ENCODE measurements around the gene PIGK. TPM values are rescaled to one million over a fixed set of nuclear protein-coding genes. Genes with fewer than 3 reads are reported as not detected.
A peak's percentile ranks its signal among the peaks of the same experiment; 100 is the strongest.

Gene PIGK
- total RNA-seq, 1 donor from 2014 or later, result 24.3 TPM

DNA sequence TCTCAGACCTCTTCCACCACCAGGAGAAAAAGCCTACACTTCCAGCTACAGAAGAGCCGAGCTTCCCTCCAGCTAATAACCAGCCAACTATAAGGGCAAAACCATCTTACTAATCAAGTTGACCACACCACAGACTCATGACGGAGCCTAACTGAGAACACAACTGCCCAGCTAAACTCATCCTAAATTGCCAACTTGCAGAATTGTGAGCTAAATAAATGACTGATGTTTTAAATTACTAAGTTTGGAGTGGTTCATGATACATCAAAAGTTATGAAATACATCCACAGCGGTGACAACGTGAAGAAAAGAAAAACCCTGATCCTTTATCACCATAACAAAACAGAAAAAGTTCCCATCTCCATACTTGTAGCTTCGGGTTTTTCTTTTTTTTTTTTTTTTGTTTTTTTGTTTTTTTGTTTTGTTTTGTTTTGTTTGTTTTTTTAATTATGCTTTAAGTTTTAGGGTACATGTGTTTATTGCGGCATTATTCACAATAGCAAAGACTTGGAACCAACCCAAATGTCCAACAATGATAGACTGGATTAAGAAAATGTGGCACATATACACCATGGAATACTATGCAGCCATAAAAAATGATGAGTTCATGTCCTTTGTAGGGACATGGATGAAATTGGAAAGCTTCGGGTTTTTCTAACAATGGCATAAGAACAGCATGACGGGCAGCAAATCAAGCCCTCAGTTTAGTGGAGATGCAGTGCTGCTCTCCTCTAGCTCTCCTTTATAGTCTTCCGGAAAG is 122.6 kb downstream of the PIGK start:
- DNase-seq (ENCODE audit: low read depth in 2 of 2), result no peak

DNA sequence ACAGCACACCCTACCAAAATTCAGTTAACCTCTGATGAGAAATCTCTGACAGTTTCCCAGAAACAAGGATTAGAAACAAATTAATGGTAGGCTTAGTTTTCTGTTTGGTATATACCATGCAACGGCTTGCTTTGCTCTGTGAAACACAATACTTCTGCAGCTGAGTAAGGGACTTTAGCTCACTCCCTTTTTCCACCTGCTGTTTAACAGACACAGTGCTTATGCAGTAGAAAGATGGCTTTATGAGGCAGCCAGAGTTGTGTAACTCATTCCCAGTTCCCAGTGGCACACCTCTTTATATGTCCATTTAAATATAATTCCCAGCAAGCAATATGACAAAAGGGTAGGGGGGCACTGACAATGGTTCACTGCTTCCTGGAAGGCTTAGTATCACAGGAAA is 124.0 kb downstream of the PIGK start:
- no peak for DNase-seq (ENCODE audit: low read depth in 2 of 2)

DNA sequence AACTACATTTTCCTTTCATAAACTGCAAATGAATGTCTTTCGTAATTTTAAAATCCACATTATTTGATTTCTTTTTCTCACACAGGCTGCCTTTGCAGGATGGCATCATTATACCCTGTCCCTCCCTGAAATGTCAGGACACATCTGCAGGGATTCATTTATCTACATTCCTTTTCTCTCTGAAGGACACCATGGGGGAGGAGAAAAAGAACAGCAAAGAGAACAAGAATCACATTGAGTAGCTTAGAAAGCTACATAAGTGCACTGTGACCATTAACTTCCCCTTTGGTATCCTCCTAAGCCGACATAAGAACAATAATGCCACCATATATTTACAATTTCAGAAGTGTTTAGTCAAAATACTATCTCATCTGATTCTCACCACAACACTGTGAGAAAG is 129.5 kb downstream of the PIGK start:
- no peak for DNase-seq (ENCODE audit: low read depth in 2 of 2)

DNA sequence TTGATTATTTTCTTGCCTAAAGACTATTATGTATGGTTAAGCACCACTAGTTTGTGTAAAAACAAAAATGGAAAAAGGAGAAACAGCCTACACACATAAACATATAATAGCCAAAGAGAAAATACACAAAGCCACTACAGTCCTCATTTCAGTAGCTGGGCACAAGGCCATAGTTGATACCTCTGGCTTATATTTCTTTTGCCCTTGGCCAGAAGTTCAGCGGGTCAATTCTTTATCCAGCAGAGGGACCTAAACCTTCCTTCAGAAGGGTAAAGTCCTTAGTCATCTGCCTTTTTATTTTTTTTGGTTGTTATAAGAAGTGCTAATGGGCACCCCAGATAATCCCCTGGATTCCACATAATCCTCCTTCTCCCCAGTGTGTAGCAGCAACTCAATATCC is 134.1 kb downstream of the PIGK start:
- no peak for DNase-seq (ENCODE audit: low read depth in 2 of 2)

DNA sequence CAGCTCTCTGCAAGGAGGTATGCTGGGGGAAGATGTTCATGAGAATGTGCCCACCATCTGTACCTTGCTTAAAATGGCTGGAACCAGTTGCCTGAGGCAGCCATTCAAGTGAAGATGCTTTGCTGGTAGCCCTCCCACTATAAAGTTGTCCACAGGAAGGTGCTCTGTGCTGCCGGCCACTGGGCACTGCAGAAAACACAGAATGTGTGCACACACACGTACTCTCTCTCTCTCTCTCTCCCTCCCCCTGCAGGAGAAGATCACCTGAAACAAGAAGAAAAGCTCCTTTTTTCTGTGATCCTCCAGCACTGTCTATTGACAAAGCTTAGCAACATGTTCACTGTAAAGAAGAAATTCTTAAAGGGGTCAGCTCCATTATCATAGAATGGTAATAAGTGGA is 134.8 kb downstream of the PIGK start:
- no peak for DNase-seq (ENCODE audit: low read depth in 2 of 2)

DNA sequence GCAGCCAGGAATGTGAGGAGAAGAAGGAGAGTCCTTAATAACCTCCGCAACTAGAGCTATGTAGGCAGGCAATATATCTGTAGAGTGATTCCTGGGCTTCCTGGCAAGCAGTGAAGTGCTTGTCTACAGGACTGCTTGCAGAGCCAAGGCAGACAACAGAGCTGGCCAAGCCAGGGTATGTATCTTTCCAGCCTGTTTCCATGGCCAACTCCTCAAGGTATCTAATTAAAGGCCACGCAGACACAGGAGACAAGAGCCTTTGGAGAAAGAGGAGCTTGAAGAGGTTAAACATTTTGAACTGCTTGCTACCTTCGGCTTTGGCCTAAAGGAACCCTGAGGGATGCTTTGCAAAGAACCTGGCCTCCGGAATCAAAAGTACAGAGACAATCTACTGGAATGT is 137.4 kb downstream of the PIGK start:
- DNase-seq (ENCODE audit: low read depth in 2 of 2), result no peak

DNA sequence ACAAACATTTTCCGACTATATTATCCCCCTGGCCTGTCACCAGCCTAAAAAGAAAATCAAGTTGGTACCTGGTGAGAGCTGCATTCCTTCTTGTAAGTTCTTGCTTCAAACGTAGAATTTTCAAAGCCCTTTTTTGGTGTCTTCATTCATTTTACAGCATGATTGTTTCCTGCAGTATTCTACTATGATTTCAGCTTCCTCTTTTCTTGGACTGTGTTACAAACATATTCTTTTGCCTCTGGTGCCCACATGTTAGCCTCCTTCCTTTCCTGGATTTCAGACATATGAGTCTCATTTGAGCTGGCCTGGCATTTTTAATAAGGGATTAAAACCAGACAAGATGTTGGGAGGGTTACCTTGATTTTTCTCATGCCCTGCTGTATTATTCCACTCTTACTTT is 142.5 kb downstream of the PIGK start:
- DNase-seq (ENCODE audit: low read depth in 2 of 2), result no peak

DNA sequence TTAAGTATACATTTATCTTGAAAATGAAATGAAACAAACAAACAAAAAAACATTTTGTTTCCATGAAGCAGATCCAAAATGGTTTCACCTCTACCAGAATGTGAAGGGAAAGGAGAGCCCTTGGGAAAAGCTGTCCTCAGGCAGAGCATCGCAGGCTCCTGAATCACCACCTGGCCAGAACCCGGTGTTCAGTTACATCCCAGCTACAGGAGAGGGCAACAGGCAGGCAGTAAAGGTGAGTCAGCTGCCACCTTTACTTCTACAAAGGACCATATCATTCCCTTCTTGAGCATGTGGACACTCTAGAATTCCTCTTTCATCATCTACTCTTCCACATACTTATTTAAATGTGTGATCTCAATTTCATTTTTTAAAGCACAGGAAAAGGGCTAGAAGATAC is 151.2 kb downstream of the PIGK start:
- no peak for DNase-seq (ENCODE audit: low read depth in 2 of 2)

DNA sequence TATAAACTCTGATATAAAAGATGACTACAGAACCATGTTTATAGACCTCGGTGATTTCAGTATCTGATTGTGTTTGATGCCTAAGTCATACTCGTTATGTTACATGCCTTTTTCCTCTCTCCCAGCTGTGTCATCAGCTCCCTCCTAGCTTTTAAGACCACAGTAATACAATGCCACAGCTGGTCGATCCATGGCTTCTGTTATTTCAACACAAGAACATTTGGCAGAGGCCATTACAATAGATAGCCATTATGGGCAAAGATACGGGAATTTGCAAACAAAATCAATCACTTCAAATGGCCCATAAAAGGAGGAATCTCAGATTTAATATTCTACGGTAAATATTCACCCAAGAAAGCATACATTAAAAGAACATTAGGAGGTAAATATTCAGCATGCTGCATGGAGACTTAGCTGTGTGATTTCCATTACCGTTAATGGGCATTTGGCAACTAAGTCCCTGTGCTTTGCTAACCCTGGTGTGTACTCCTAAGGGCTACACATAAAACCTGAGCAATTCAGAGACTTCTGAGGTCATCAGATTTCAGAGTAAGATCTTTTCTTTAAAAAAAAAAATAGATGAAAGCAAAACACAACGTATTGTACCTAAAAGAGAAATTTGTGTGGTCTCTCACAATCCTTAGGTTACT is 153.4 kb downstream of the PIGK start:
- DNase-seq (ENCODE audit: low read depth in 2 of 2), result no peak

DNA sequence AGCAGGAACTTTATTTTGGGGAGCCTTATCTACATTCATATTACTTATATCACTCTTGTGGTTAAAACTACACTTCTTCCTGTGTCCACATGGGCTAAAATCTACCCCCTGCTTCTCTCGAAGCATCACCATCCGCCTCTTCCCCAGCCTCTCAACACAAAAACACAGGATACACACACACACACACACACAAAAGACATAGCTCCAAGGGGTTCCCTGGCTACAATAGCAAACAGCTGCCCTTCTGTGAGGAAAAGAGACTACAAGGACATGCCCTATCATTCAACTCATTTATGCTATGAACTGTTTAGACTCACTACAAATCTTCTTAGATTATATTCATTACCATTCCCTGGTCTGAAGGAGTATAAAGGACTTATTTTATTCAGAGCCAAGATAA is 155.0 kb downstream of the PIGK start:
- no peak for DNase-seq (ENCODE audit: low read depth in 2 of 2)

DNA sequence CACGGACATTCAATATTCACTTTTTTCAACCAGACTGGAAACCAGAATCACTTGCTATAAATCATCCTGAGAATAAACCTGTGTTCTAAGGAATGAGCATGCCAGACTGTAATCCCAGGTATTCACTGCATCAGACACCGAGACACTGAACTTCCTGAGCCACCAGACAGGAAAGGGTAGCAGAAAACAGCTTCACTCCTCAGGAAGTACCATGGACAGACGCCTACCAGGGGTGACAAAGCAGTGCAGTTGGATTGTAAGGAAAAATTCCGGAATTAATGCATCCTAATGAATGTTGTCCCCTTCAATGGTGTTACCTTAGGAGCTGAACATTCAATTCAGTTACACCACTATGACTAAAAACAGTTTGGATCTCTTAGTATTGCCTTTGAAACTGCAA is 156.1 kb downstream of the PIGK start:
- peak in 1 of 2 donors; percentile 45 for DNase-seq (ENCODE audit: low read depth in 2 of 2)

DNA sequence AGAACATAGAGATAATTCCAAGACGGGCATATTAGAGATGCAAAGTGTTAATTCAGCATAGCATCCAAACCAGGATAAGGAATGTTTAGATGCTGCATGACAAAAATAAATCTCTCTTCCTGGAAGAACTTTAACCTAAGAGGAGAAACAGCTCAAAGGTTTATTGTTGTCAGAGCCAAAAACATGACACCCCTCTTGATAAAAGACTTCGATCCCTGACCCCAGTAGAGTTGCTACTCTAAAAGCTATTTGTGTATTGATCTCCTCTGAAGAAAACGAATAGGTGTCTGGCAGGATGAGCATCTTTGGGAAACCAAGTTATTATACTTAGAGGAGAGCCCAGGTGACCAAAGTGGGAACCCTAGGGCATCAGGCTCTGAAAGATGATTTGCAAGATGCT is 158.1 kb downstream of the PIGK start:
- DNase-seq (ENCODE audit: low read depth in 2 of 2), result no peak

DNA sequence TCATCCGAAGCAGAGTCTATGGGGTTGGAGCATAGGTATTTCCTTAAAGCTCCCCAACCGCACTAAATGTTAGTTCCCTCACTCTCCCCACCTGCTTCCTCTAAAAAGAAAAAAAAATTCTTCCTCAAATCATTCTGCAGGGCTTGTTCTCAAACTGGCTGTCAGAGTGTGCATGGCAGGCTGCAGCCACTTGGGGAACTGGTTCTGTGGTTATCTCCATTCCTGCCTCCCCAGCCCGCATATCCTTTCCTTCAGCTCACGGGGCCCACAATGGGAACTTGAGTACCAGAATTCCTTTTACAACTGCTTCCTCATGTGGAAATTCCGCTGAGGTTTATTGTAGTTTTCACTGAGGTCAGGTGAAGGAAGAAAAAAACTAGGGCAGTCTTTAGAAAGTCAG is 159.2 kb downstream of the PIGK start:
- no peak for DNase-seq (ENCODE audit: low read depth in 2 of 2)

DNA sequence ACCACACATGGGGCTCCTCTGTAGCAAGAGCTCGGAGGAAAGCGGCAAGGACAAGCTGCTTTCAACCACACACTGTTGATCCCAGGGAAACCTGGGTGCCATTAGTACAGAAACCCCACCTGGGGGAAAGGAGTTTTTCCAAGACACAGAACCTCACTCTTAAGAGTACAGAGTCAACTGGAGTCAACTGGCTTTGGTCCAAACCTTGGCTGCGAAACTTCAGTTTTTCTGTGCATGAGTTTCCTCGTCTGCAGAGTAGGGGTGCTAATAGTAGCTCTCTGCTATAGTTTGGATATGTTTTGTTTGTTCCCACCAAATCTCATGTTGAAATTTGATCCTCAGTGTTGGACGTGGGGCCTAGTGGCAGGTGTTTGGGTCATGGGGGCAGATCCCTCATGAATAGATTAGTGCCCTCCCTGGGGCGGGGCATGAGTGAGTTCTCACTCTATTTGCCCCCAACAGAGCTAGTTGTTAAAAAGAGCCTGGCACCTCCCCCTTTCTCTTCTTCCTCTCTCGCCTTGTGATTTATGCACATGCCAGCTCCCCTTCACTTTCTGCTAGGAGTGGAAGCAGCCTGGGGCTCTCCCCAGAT is 161.1 kb downstream of the PIGK start:
- DNase-seq (ENCODE audit: low read depth in 2 of 2), result no peak

DNA sequence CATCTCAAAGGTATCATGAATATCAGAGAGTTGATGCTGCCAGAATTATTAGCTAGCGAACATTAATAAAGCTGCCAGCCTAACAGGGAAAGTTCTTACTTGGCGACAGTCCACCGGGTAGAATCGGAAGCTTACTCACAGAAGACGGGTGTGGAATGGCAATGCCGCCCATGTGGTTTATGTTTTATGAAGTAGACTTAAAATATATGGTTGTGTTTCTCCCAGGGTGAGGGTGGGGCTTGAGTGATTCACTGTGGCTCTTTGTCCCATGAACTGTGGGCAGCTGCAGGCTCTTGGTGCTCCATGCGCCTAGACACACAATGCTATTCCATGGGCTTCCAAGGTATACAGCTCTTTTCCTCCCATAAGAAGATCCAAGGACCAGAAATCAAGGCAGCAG is 162.7 kb downstream of the PIGK start:
- no peak for DNase-seq (ENCODE audit: low read depth in 2 of 2)

DNA sequence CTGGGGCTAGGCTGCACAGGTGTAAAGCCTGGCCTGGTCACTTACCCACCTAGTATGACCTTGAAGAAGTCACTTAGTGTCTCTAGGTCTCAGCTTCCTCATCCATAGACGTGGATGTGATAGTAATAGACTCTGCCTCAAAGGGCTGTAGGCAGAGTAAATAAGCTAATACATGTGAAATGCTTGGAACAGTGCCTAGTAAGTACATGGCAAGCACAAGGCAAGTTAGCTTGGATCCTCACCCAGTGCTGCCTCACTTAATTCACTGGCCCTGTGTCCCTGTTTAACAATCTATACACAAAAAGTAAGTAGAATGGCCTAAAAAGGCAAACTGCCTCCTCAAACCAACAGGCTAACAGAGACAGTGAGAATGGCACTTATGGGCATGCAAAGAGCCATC is 167.8 kb downstream of the PIGK start:
- DNase-seq (ENCODE audit: low read depth in 2 of 2), result no peak

DNA sequence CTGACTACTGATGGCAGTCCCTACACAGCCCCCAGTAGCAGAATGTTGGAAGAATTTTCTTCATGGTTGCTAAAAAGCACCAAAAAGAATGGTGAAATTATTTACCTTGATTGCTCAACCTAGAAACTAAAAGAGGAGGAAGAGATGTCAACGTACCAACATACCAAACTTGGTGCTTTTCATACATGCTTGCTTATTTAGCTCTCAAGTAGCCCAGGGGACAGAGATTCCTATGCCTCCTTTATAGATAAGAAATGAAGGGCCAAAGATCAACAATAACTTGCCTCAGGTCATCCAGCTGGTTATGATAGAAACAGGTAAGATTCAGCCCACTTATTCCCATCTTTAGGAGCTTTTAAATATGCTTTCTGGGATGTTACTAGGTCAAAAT is 170.6 kb downstream of the PIGK start:
- no peak for DNase-seq (ENCODE audit: low read depth in 2 of 2)

DNA sequence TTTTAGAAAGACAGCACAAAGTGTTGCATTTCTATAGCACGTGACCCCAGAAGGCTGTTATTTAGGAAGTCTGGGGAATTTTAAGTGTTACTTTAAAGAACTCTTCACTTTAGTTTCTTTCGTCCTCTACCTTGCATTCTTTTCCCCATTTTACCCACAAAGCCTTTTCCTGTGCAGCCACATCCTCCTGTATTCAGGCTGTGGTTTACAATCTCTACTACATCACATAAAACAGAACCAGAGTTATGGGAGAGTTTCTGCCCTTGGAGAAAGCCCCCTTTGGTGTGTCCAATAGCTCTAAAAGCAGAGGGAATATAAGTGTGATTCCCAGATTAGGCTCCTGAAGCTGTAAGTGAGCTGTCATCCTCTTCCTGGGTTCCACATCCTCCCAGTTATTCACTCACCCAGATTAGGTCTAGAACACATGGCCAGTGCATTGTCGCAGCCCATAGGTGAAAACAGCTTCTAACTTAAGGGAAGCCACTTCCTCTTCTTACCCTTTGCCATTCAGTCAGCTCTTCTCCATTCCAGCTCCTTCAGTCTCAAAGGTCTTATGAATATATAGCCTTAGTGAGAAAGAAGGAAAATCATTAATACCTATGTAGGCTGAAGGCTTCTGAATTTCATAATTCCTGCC is 171.1 kb downstream of the PIGK start:
- no peak for DNase-seq (ENCODE audit: low read depth in 2 of 2)

DNA sequence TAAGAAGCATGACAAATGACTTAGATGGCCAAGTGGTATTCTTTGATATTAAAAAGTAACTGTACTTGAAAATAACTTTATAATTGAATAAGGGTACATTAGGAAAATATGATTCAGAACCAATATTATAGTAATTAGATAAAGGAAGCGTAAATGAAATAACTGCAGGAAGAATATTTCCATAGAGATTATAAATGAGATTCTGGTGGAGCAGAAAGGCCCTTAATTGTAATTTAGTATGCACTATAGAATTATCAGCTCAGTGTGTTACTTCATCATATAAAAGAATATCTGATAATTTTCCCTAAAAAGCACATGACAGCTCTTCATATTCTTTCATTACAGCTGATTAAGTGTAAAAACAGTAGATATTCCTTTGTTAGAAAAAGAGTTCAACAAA is 171.7 kb downstream of the PIGK start:
- DNase-seq (ENCODE audit: low read depth in 2 of 2), result no peak

DNA sequence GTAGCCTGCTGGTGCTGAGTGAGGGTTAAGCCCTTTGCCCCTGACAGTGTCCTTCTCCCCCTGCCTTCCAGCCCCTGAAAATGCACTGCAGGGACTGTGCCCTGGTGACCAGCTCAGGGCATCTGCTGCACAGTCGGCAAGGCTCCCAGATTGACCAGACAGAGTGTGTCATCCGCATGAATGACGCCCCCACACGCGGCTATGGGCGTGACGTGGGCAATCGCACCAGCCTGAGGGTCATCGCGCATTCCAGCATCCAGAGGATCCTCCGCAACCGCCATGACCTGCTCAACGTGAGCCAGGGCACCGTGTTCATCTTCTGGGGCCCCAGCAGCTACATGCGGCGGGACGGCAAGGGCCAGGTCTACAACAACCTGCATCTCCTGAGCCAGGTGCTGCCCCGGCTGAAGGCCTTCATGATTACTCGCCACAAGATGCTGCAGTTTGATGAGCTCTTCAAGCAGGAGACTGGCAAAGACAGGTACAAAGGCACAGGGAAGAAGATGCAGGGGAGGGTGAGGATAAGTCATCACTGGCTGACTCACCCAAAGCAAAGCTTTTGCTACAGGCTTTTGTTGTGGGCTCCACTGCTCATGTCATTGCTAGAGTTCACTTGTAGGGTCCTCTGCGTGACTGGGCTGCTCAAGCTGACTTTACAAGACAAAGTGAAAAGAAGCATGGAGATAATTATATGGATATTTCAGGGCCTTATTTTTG is 174.9 kb downstream of the PIGK start:
- DNase-seq (ENCODE audit: low read depth in 2 of 2), result no peak

DNA sequence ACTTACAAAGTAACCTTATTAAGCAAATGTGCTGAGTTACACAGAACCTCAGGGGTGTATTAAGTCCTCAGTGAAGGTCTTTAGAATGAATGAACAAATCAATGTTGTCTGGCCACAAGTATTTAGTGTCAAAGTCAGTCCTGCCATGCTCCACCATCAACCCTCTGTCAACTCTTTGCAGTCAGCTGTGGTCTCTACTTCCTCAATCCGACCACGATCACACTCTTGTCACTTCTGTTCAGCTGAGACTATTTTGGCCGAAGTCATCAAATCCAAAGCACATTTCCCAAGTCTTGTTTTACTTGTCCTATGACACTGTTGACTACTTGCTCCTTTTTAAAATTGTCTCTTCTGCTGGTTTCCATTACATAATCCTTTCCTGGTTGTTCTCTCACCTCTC is 178.4 kb downstream of the PIGK start:
- DNase-seq (ENCODE audit: low read depth in 2 of 2), result no peak

DNA sequence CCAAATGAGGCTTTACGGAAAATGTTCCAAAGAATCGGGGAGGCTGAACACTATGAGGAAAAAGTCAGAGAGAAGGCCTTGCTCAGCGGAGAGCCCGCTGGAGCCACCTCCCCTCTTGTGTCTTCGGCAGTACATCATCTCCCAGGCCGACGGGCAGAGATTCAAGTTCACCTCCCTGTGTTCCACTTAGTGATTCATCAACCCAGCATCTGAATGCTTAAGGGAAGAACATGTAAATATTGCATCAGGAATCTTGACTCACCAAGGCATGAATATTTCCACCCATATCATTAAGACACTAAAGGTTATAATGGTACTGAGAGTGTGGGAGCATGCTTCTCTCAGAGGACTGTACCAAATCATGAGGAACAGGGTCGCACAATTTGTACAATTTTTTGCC is 179.5 kb downstream of the PIGK start:
- DNase-seq (ENCODE audit: low read depth in 2 of 2), result no peak
